Calu3 (cell line): ENCODE data around the gene TBP. TPM values are rescaled to one million over a fixed set of nuclear protein-coding genes. Genes with fewer than 3 reads are reported as not detected.

Experiments
- BruUV-seq: library from RNA; stranded (reverse); fragments of 400-500 nt; replicated peaks from 2 replicates; lab custom pipeline; 2021; lab: Mats Ljungman, UMichigan
- CTCF ChIA-PET: fragments of 300-600 bp; sonication (Branson Sonifier 250); formaldehyde crosslinking; loops from one replicate; lab custom pipeline; 2022; ENCODE audit warnings: antibody characterized with exemption; lab: Charles Lee
- DNase-seq: peaks from one replicate; pipeline ENCODE4 v3.0.0; 2022
- H3K27ac Mint-ChIP-seq: one replicate; pipeline ENCODE4 v1.8.0; 2022; ENCODE audit warnings: mixed read lengths; ENCODE audit not compliant: unreplicated experiment
- H3K27me3 Mint-ChIP-seq: one replicate; pipeline ENCODE4 v1.8.0; 2022; ENCODE audit warnings: mixed read lengths; ENCODE audit not compliant: unreplicated experiment
- H3K36me3 Mint-ChIP-seq: one replicate; pipeline ENCODE4 v1.8.0; 2022; ENCODE audit warnings: mild to moderate bottlenecking, moderate library complexity, mixed read lengths; ENCODE audit not compliant: insufficient read depth, unreplicated experiment
- H3K4me1 Mint-ChIP-seq: one replicate; pipeline ENCODE4 v1.8.0; 2022; ENCODE audit warnings: mild to moderate bottlenecking, low read depth, mixed read lengths; ENCODE audit not compliant: unreplicated experiment
- H3K4me3 Mint-ChIP-seq: one replicate; pipeline ENCODE4 v1.8.0; 2022; ENCODE audit warnings: mild to moderate bottlenecking, low read depth, moderate library complexity, mixed read lengths; ENCODE audit not compliant: unreplicated experiment
- H3K9me3 Mint-ChIP-seq: one replicate; pipeline ENCODE4 v1.8.0; 2022; ENCODE audit warnings: low read depth, mixed read lengths; ENCODE audit not compliant: unreplicated experiment
- intact Hi-C: fragments of 100-400 bp; cut with micrococcal nuclease; formaldehyde crosslinking; loops from one replicate; pipeline ENCODE4 v1.10.0; 2022; ENCODE audit not compliant: unreplicated experiment
- total RNA-seq: library from RNA; stranded (reverse); gene quantifications from 2 replicates; pipeline ENCODE4 v1.2.3, GENCODE V29; 2022
- TF ChIP-seq, protein P1 (sequence below): fragments of 200-600 bp; IDR thresholded peaks from one replicate; pipeline ENCODE4 v1.8.0; 2022; ENCODE audit warnings: antibody characterized with exemption; ENCODE audit not compliant: unreplicated experiment

The TBP gene
- total RNA-seq, 1 experiment from 2014 or later, result 13.7 TPM

GRCh38 chr6:170572704-170573466 lies 18.7 kb downstream of the TBP start:
- BruUV-seq, result no TSS peak
- CTCF ChIA-PET, result no interaction called here
- H3K4me1 Mint-ChIP-seq, result no peaks in the 10 kb centered on the region
- H3K27ac Mint-ChIP-seq, result no peak overlapping the region
- TF ChIP-seq, protein P1, sequence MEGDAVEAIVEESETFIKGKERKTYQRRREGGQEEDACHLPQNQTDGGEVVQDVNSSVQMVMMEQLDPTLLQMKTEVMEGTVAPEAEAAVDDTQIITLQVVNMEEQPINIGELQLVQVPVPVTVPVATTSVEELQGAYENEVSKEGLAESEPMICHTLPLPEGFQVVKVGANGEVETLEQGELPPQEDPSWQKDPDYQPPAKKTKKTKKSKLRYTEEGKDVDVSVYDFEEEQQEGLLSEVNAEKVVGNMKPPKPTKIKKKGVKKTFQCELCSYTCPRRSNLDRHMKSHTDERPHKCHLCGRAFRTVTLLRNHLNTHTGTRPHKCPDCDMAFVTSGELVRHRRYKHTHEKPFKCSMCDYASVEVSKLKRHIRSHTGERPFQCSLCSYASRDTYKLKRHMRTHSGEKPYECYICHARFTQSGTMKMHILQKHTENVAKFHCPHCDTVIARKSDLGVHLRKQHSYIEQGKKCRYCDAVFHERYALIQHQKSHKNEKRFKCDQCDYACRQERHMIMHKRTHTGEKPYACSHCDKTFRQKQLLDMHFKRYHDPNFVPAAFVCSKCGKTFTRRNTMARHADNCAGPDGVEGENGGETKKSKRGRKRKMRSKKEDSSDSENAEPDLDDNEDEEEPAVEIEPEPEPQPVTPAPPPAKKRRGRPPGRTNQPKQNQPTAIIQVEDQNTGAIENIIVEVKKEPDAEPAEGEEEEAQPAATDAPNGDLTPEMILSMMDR, result no peak
- peaks cover 10% of the 10 kb centered on the region for H3K36me3 Mint-ChIP-seq
- no peaks in the 10 kb centered on the region for H3K27me3 Mint-ChIP-seq
- intact Hi-C loops, result no loop called here
- no peak for DNase-seq
- H3K9me3 Mint-ChIP-seq, result no peaks in the 10 kb centered on the region
- no peak overlapping the region for H3K4me3 Mint-ChIP-seq

DNA sequence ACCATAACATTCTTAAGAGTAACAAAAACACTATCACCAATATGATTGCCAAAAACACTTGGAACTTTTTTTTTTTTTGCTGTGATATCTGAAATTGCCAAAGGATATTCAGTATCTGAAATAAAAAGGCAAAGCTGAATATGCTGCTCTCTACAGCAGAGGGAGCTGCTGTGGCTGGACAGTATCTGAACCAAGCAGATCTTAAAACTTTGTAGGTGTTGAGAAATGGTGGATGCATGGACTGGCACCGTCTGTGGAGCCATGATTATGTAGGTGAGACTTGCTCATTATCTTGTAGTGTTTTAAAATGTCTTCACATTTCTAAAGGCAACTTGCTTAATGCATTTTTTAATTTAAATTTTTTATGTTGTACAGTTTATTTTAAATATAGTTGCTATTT lies 21.1 kb downstream of the TBP start:
- Mint-ChIP-seq H3K4me3 (no peak overlapping the region), H3K4me1 (no peaks in the 10 kb centered on the region), H3K36me3 (peaks cover 20% of the 10 kb centered on the region), H3K9me3 (no peaks in the 10 kb centered on the region), H3K27me3 (no peaks in the 10 kb centered on the region), H3K27ac (no peak overlapping the region)
- no peak for DNase-seq
- no TSS peak for BruUV-seq
- intact Hi-C loops, result no loop called here
- CTCF ChIA-PET, result no interaction called here
- TF ChIP-seq, protein P1, result no peak

DNA sequence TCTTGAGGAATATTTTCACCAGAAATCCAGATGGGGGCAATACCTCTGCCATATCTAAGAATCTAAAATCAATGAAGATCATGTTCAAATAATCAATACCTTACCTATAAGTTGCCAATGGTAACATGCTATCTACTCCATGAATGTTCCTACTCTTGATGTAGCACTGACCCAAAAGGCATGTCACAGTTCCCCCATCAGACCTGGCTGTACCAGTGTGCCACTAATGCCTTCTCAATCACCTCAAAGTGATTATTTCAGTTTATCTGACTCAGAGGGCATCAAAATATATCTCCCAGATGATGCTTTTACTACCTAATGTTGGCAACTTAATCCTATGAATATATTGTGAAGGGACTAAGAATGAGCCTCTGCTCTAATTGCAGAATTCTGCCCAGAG lies 24.7 kb downstream of the TBP start:
- no peaks in the 10 kb centered on the region for H3K9me3 Mint-ChIP-seq
- DNase-seq, result no peak
- H3K27me3 Mint-ChIP-seq, result no peaks in the 10 kb centered on the region
- no peak overlapping the region for H3K4me3 Mint-ChIP-seq
- H3K36me3 Mint-ChIP-seq, result peaks cover 47% of the 10 kb centered on the region
- intact Hi-C loops, result no loop called here
- no TSS peak for BruUV-seq
- CTCF ChIA-PET, result no interaction called here
- H3K27ac Mint-ChIP-seq, result no peak overlapping the region
- TF ChIP-seq, protein P1, result no peak
- no peaks in the 10 kb centered on the region for H3K4me1 Mint-ChIP-seq

DNA sequence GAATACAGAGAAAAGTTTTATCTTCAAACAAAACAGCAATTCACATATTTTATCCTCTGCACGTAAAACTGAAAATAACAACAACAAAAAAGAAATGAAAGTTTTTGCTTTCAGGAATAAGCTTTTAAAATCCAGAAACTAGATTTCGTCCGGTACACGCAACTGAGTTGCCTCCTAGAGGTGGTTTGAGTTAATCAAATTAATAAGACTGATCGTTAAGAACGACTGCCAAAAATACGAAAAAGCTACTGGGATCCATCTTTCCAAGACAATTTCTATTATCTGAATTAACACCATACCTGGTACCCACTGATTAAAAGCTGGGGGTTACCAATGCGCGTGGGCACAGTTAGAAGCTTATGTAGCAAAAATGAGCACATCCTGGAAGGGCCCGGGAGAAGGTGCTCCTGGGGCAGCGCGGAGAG lies 29.6 kb downstream of the TBP start:
- no peaks in the 10 kb centered on the region for H3K4me1 Mint-ChIP-seq
- intact Hi-C loops, result no loop called here
- CTCF ChIA-PET, result no interaction called here

More for the DNA sequence above, 29.6 kb downstream of the TBP start:
- peak overlapping the region; percentile 97 for H3K4me3 Mint-ChIP-seq
- DNase-seq, result no peak
- H3K36me3 Mint-ChIP-seq, result peaks cover 52% of the 10 kb centered on the region
- H3K9me3 Mint-ChIP-seq, result no peaks in the 10 kb centered on the region
- TF ChIP-seq, protein P1, result no peak
- H3K27me3 Mint-ChIP-seq, result no peaks in the 10 kb centered on the region
- peak overlapping the region; percentile 63 for H3K27ac Mint-ChIP-seq
- BruUV-seq, result no TSS peak
